HEK293 (cell line): ENCODE data around the gene CCDC92B.

Experiments used
- CTCF ChIA-PET: fragments of 350-600 bp; formaldehyde crosslinking; extraction: SDS; loops from one replicate; lab custom pipeline; 2021; ENCODE audit warnings: antibody characterized with exemption; lab: Yijun Ruan, JAX
- POLR2A ChIA-PET: fragments of 300-600 bp; formaldehyde crosslinking; extraction: SDS; loops from one replicate; lab custom pipeline; 2020; ENCODE audit warnings: antibody characterized with exemption, inconsistent platforms; lab: Yijun Ruan, JAX
- H3K27ac ChIP-seq: fragments of 200-500 bp; sonication (Bioruptor generic); 2 replicates; pipeline ENCODE4 v1.5.1; 2014; ENCODE audit warnings: low read depth, low read length, control low read depth, inconsistent platforms; ENCODE audit errors: extremely low read depth
- H3K36me3 ChIP-seq, 2 experiments: fragments of 200-500 bp in 1 of 2; sonication (Bioruptor generic) in 1 of 2; 1 replicate in 1 of 2; 2 replicates in 1 of 2; pipeline ENCODE4 v1.5.1; 2014 to 2017; ENCODE audit warnings: inconsistent platforms in 2 of 2, low read length in 2 of 2; ENCODE audit not compliant: control insufficient read depth in 2 of 2, insufficient read depth in 1 of 2
- H3K4me1 ChIP-seq: fragments of 200-500 bp; sonication (Bioruptor generic); 2 replicates; pipeline ENCODE4 v1.5.1; 2014; ENCODE audit warnings: mild to moderate bottlenecking, low read length, inconsistent platforms; ENCODE audit not compliant: control insufficient read depth, insufficient read depth
- H3K4me3 ChIP-seq: 2 replicates; pipeline ENCODE4 v1.5.1; 2011; ENCODE audit warnings: low read depth, mild to moderate bottlenecking, control low read depth, low read length, moderate library complexity
- H3K9me3 ChIP-seq: fragments of 200-500 bp; sonication (Bioruptor generic); 2 replicates; pipeline ENCODE4 v1.5.1; 2014; ENCODE audit warnings: low read depth, low read length, inconsistent platforms; ENCODE audit not compliant: control insufficient read depth, insufficient read depth
- CTCF ChIP-seq: fragments of 450-650 bp; formaldehyde crosslinking; IDR thresholded peaks from 2 replicates; pipeline ENCODE4 v1.5.1; 2016; ENCODE audit warnings: missing biosample characterization, missing genetic modification characterization
- EGR2 ChIP-seq: fragments of 450-650 bp; formaldehyde crosslinking; IDR thresholded peaks from 2 replicates; pipeline ENCODE4 v1.5.1; 2016; ENCODE audit warnings: low read depth, missing biosample characterization, missing genetic modification characterization
- GLIS1 ChIP-seq: fragments of 450-650 bp; formaldehyde crosslinking; IDR thresholded peaks from 2 replicates; pipeline ENCODE4 v1.5.1; 2016; ENCODE audit warnings: missing biosample characterization, missing genetic modification characterization
- GLIS2 ChIP-seq: fragments of 450-650 bp; formaldehyde crosslinking; IDR thresholded peaks from 2 replicates; pipeline ENCODE4 v1.5.1; 2016; ENCODE audit warnings: missing biosample characterization, missing genetic modification characterization
- HOXA7 ChIP-seq: sonication (generic); formaldehyde crosslinking; IDR thresholded peaks from 2 replicates; pipeline ENCODE4 v1.8.1; 2022; ENCODE audit warnings: missing genetic modification reagents, borderline replicate concordance
- KLF1 ChIP-seq: fragments of 450-650 bp; formaldehyde crosslinking; IDR thresholded peaks from 2 replicates; pipeline ENCODE4 v1.5.1; 2016; ENCODE audit warnings: missing biosample characterization, missing genetic modification characterization
- KLF7 ChIP-seq: fragments of 450-650 bp; formaldehyde crosslinking; IDR thresholded peaks from 2 replicates; pipeline ENCODE4 v1.5.1; 2016; ENCODE audit warnings: missing biosample characterization, missing genetic modification characterization, borderline replicate concordance
- OSR2 ChIP-seq: fragments of 450-650 bp; formaldehyde crosslinking; IDR thresholded peaks from 2 replicates; pipeline ENCODE4 v1.5.1; 2016; ENCODE audit warnings: missing biosample characterization, missing genetic modification characterization
- PBX3 ChIP-seq: sonication (generic); formaldehyde crosslinking; IDR thresholded peaks from 2 replicates; pipeline ENCODE4 v1.8.1; 2022; ENCODE audit warnings: mild to moderate bottlenecking, moderate library complexity, missing genetic modification reagents
- SALL2 ChIP-seq: fragments of 450-650 bp; formaldehyde crosslinking; IDR thresholded peaks from 2 replicates; pipeline ENCODE4 v1.5.0; 2017; ENCODE audit warnings: missing biosample characterization, mild to moderate bottlenecking, missing genetic modification characterization, borderline replicate concordance
- ZBTB21 ChIP-seq: fragments of 450-650 bp; formaldehyde crosslinking; IDR thresholded peaks from 2 replicates; pipeline ENCODE4 v1.5.1; 2017; ENCODE audit warnings: missing biosample characterization, missing genetic modification characterization
- ZBTB7A ChIP-seq: fragments of 450-650 bp; formaldehyde crosslinking; IDR thresholded peaks from 2 replicates; pipeline ENCODE4 v1.5.1; 2016; ENCODE audit warnings: low read depth, missing biosample characterization, missing genetic modification characterization
- ZFP3 ChIP-seq: fragments of 450-650 bp; formaldehyde crosslinking; IDR thresholded peaks from 2 replicates; pipeline ENCODE4 v1.5.1; 2016; ENCODE audit warnings: low read depth, missing biosample characterization, missing genetic modification characterization
- ZNF10 ChIP-seq: fragments of 450-650 bp; formaldehyde crosslinking; IDR thresholded peaks from 2 replicates; pipeline ENCODE4 v1.5.1; 2017; ENCODE audit warnings: missing biosample characterization, missing genetic modification characterization
- ZNF146 ChIP-seq: fragments of 450-650 bp; formaldehyde crosslinking; IDR thresholded peaks from 2 replicates; pipeline ENCODE4 v1.5.1; 2016; ENCODE audit warnings: missing biosample characterization, missing genetic modification characterization
- ZNF16 ChIP-seq: fragments of 450-650 bp; formaldehyde crosslinking; IDR thresholded peaks from 2 replicates; pipeline ENCODE4 v1.5.1; 2016; ENCODE audit warnings: low read depth, missing biosample characterization, missing genetic modification characterization
- ZNF174 ChIP-seq: fragments of 450-650 bp; formaldehyde crosslinking; IDR thresholded peaks from 2 replicates; pipeline ENCODE4 v1.5.0; 2017; ENCODE audit warnings: missing biosample characterization, mild to moderate bottlenecking, missing genetic modification characterization
- ZNF19 ChIP-seq: fragments of 450-650 bp; formaldehyde crosslinking; IDR thresholded peaks from 2 replicates; pipeline ENCODE4; 2016; ENCODE audit warnings: missing biosample characterization, missing genetic modification characterization, low read depth
- ZNF341 ChIP-seq: fragments of 450-650 bp; formaldehyde crosslinking; IDR thresholded peaks from 2 replicates; pipeline ENCODE4; 2016; ENCODE audit warnings: low read depth, missing biosample characterization, missing genetic modification characterization
- ZNF350 ChIP-seq: fragments of 450-650 bp; formaldehyde crosslinking; IDR thresholded peaks from 2 replicates; pipeline ENCODE4 v1.5.0; 2017; ENCODE audit warnings: missing biosample characterization, mild to moderate bottlenecking, missing genetic modification characterization
- ZNF426 ChIP-seq: fragments of 450-650 bp; formaldehyde crosslinking; IDR thresholded peaks from 2 replicates; pipeline ENCODE4 v1.5.1; 2017; ENCODE audit warnings: missing biosample characterization, missing genetic modification characterization, mild to moderate bottlenecking, inconsistent platforms, moderate library complexity
- ZNF48 ChIP-seq: fragments of 450-650 bp; formaldehyde crosslinking; IDR thresholded peaks from 2 replicates; pipeline ENCODE4 v1.5.1; 2016; ENCODE audit warnings: missing biosample characterization, missing genetic modification characterization
- ZNF639 ChIP-seq: fragments of 450-650 bp; formaldehyde crosslinking; IDR thresholded peaks from 2 replicates; pipeline ENCODE4 v1.5.1; 2016; ENCODE audit warnings: missing biosample characterization, missing genetic modification characterization
- ZNF658 ChIP-seq: fragments of 450-650 bp; formaldehyde crosslinking; IDR thresholded peaks from 2 replicates; pipeline ENCODE4; 2016; ENCODE audit warnings: missing biosample characterization, missing genetic modification characterization
- TF ChIP-seq, protein P1 (sequence below): fragments of 450-650 bp; formaldehyde crosslinking; optimal IDR thresholded peaks from 2 replicates; pipeline ENCODE3; 2016; ENCODE audit warnings: missing biosample characterization, mild to moderate bottlenecking, missing genetic modification characterization

The CCDC92B gene

DNA sequence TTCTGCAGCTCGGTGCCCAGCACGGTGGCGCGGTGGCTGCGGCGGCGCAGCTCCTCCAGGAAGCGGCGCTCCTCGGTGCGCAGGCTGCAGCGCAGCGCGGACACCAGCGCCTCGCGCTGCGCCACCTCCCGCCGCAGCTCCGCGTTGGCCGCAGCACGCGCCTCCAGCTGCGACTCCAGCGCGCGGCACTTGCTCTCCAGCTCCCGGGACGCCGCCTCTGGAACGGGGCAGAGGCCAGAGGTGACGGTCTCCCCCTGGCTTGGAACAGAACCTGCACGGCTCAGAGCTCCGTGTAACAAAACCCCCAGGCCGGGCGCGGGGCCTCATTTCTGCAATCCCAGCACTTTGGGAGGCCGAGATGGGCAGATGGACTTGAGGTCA lies 24.7 kb downstream of the CCDC92B start (continued):
- TF ChIP-seq, protein P1, sequence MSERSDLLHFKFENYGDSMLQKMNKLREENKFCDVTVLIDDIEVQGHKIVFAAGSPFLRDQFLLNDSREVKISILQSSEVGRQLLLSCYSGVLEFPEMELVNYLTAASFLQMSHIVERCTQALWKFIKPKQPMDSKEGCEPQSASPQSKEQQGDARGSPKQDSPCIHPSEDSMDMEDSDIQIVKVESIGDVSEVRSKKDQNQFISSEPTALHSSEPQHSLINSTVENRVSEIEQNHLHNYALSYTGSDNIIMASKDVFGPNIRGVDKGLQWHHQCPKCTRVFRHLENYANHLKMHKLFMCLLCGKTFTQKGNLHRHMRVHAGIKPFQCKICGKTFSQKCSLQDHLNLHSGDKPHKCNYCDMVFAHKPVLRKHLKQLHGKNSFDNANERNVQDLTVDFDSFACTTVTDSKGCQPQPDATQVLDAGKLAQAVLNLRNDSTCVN, result peak; percentile 38
- no peak for TF ChIP-seq ZNF146 (tag by site-specific recombination)
- TF ChIP-seq ZBTB7A, result no peak
- TF ChIP-seq GLIS2 (tag by site-specific recombination), result peak; percentile 78
- TF ChIP-seq ZNF174 (tag by site-specific recombination), result no peak
- TF ChIP-seq ZNF639 (tag by site-specific recombination), result no peak
- TF ChIP-seq ZNF48 (tag by site-specific recombination), result no peak
- no peak for TF ChIP-seq ZNF350 (tag by site-specific recombination)

GRCh38 chr17:2723997-2724783 lies 25.3 kb downstream of the CCDC92B start:
- Histone ChIP-seq H3K27ac (no peak overlapping the region), H3K4me1 (no peaks in the 10 kb centered on the region), H3K9me3 (no peaks in the 10 kb centered on the region), H3K36me3 (no peaks in the 10 kb centered on the region), H3K4me3 (no peak overlapping the region)
- POLR2A ChIA-PET, result interaction anchor here (0.6 to 1.3 kb wide), 3 partner anchors 29 to 1839 kb away, joined by 3 to 5 read pairs (median 4); partner anchors contain the start of gene PAFAH1B1
- CTCF ChIA-PET, result interaction anchor here (0.6 to 1.5 kb wide), 4 partner anchors 13 to 342 kb away, joined by 3 to 4 read pairs (median 3); no protein-coding TSS in a partner anchor
- TF ChIP-seq KLF1 (tag by site-specific recombination), result peak; percentile 49; the same call in 1 of the 2 replicates
- TF ChIP-seq GLIS1 (tag by site-specific recombination), result no peak
- no peak for TF ChIP-seq ZFP3
- no peak for TF ChIP-seq ZBTB21
- TF ChIP-seq EGR2, result no peak
- TF ChIP-seq, all 188 proteins: peak for 1

GRCh38 chr17:2723505-2723996 lies 25.9 kb downstream of the CCDC92B start:
- TF ChIP-seq ZNF16 (no peak), HOXA7 (CRISPR knock-in tag) (no peak), ZNF426 (tag by site-specific recombination) (no peak), CTCF (tag by site-specific recombination) (no peak), KLF7 (tag by site-specific recombination) (no peak), PBX3 (0 out of 2 replicates have a peak, but pooled peaks have one; percentile 25), ZNF19 (tag by site-specific recombination) (no peak), ZNF10 (tag by site-specific recombination) (no peak), ZNF658 (tag by site-specific recombination) (no peak), SALL2 (tag by site-specific recombination) (no peak), ZNF341 (tag by site-specific recombination) (0 out of 2 replicates have a peak, but pooled peaks have one; percentile 20), OSR2 (tag by site-specific recombination) (peak; percentile 68)
- POLR2A ChIA-PET, result interaction anchor here (0.6 kb wide), 1 partner anchor 1839 kb away, joined by 4 read pairs; no protein-coding TSS in a partner anchor
- Histone ChIP-seq H3K36me3 (no peaks in the 10 kb centered on the region), H3K4me3 (no peak overlapping the region), H3K4me1 (no peaks in the 10 kb centered on the region), H3K9me3 (no peaks in the 10 kb centered on the region), H3K27ac (no peak overlapping the region)
- CTCF ChIA-PET, result interaction anchor here (1.5 kb wide), 1 partner anchor 14 kb away, joined by 3 read pairs; no protein-coding TSS in a partner anchor
